GM20000 (cell line): ENCODE measurements around the gene FBXW7.

Experiments used
- DNase-seq: peaks from one replicate; pipeline ENCODE4 v3.0.0; 2012; ENCODE audit warnings: low spot score
- CTCF ChIP-seq: IDR thresholded peaks from 2 replicates; pipeline ENCODE4 v1.5.1; 2012; ENCODE audit warnings: mild to moderate bottlenecking, control low read depth; ENCODE audit errors: extremely low read depth, missing control alignments

FBXW7 gene

GRCh38 chr4:152535360-152535902, 461 bp downstream of the FBXW7 start:
- TF ChIP-seq CTCF = no peak
- peak; percentile 42 for DNase-seq

GRCh38 chr4:152534541-152535359, 1.1 kb downstream of the FBXW7 start:
- DNase-seq = peak; percentile 32
- TF ChIP-seq CTCF = no peak

GRCh38 chr4:152531479-152531878, 4.4 kb downstream of the FBXW7 start:
- peak; percentile 32 for DNase-seq
- no peak for TF ChIP-seq CTCF

GRCh38 chr4:152530600-152530999, 5.3 kb downstream of the FBXW7 start:
- TF ChIP-seq CTCF = no peak
- DNase-seq = no peak

GRCh38 chr4:152529880-152530279, 6.0 kb downstream of the FBXW7 start:
- no peak for TF ChIP-seq CTCF
- DNase-seq = no peak

- DNase-seq = no peak
- no peak for TF ChIP-seq CTCF
Measured at GRCh38 chr4:152528060-152528459, 7.8 kb downstream of the FBXW7 start.

GRCh38 chr4:152525878-152526277, 10.0 kb downstream of the FBXW7 start:
- DNase-seq = no peak
- no peak for TF ChIP-seq CTCF
